Measurements from ENCODE around the gene FAM167B. TPM values are rescaled to one million over a fixed set of nuclear protein-coding genes. Genes with fewer than 3 reads are reported as not detected.

Gene FAM167B
- total and polyA plus RNA-seq, 10 donors = 0.54 to 2.7 (median 1.4) TPM; not detected in 1

DNA sequence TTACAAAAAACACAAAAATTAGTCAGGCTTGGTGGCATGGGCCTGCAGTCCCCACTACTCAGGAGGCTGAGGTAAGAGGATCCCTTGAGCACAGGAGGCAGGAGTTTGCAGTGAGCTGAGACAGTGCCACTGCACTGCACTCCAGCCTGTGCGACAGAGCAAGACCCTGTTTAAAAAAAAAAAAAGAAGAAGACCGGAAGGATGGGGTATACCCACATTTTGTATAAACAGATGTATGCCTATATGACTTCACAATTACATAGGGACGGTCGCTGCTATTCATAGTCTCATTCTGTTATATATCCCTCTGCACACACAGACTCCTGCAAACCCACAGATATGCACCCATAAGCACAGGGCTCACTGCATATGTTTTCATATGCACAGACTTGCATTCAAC lies 16.7 kb downstream of the FAM167B start:
- intact Hi-C loops (cut with DNase I; ENCODE audit: low total_unique reads) = no loop called here
- H3K27ac ChIP-seq = peak overlapping the region in 3 of 8 donors; percentile 30 to 73 (median 49)
- DNase-seq = no peak
- H3K4me3 ChIP-seq = peak overlapping the region in 1 of 8 donors; percentile 12
- WGBS, 5 donors = 52 to 73% (median 64%) methylated on average over 4 of the region's 4 CpGs
- H3K36me3 ChIP-seq = no peaks in the 10 kb centered on the region
- no peaks in the 10 kb centered on the region for H3K9me3 ChIP-seq
- no peaks in the 10 kb centered on the region for H3K27me3 ChIP-seq (replicated peaks in 1 of 7)
- TF ChIP-seq POLR2AphosphoS5 (IDR thresholded peaks at IDR 0.05) (no peak), POLR2A (IDR thresholded peaks at IDR 0.05) (no peak), CTCF (IDR thresholded peaks at IDR 0.05 in 8 of 11, conservative IDR thresholded peaks at IDR 0.05 in 3 of 11) (no peak)
- peaks cover 5 to 77% (median 41%) of the 10 kb centered on the region in 6 donors for H3K4me1 ChIP-seq

- H3K27me3 ChIP-seq (replicated peaks in 1 of 7) = no peaks in the 10 kb centered on the region
- DNase-seq = no peak
- no peak overlapping the region for H3K4me3 ChIP-seq
- no peaks in the 10 kb centered on the region for H3K36me3 ChIP-seq
- no peaks in the 10 kb centered on the region for H3K9me3 ChIP-seq
- intact Hi-C loops (cut with DNase I; ENCODE audit: low total_unique reads) = no loop called here
- WGBS, 5 donors = 91 to 98% (median 93%) methylated on average over 9 of the region's 9 CpGs
- TF ChIP-seq CTCF (IDR thresholded peaks at IDR 0.05 in 8 of 11, conservative IDR thresholded peaks at IDR 0.05 in 3 of 11) (no peak), POLR2AphosphoS5 (IDR thresholded peaks at IDR 0.05) (no peak), POLR2A (IDR thresholded peaks at IDR 0.05) (no peak)
- H3K4me1 ChIP-seq = peaks cover 5 to 66% (median 37%) of the 10 kb centered on the region in 6 donors
- peak overlapping the region in 2 of 8 donors; percentile 36 to 49 for H3K27ac ChIP-seq
Observed at GRCh38 chr1:32265846-32266245, 18.8 kb downstream of the FAM167B start.

GRCh38 chr1:32266921-32267591 lies 20.0 kb downstream of the FAM167B start:
- intact Hi-C loops (cut with DNase I; ENCODE audit: low total_unique reads) = no loop called here
- TF ChIP-seq POLR2AphosphoS5 (IDR thresholded peaks at IDR 0.05) (no peak), POLR2A (IDR thresholded peaks at IDR 0.05) (no peak), CTCF (IDR thresholded peaks at IDR 0.05 in 8 of 11, conservative IDR thresholded peaks at IDR 0.05 in 3 of 11) (no peak)
- Histone ChIP-seq H3K9me3 (no peaks in the 10 kb centered on the region), H3K36me3 (peaks cover 0 to 3% (median 0%) of the 10 kb centered on the region in 6 donors), H3K4me3 (no peak overlapping the region), H3K27ac (peak overlapping the region in 3 of 8 donors; percentile 7 to 74 (median 52)), H3K4me1 (peaks cover 5 to 73% (median 37%) of the 10 kb centered on the region in 6 donors), H3K27me3 (replicated peaks in 1 of 7) (no peaks in the 10 kb centered on the region)
- no peak for DNase-seq
- 53 to 68% (median 58%) methylated on average over 7 of the region's 7 CpGs for WGBS, 5 donors

DNA sequence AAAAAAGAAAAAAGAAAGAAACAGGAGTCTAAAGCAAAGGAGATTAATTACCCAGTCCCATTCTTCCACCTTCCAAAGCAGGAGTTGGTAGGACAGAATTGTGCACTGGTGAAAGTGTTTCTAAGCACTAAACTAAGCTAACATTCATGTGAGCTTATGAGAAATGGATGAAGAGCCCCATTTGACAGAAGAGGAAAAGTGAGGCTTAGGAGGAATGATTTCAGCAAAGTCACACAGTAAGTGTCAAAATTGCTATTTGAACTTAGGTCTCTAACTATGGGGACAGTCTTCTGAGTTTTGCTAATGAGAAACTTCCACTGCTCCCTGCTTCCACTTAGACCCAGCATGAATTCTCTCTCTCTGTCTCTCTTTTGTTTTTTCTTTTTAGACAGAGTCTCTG lies 22.7 kb downstream of the FAM167B start:
- TF ChIP-seq POLR2A (IDR thresholded peaks at IDR 0.05) (no peak), CTCF (IDR thresholded peaks at IDR 0.05 in 8 of 11, conservative IDR thresholded peaks at IDR 0.05 in 3 of 11) (no peak), POLR2AphosphoS5 (IDR thresholded peaks at IDR 0.05) (no peak)
- no peak overlapping the region for H3K4me3 ChIP-seq
- no peak overlapping the region for H3K27ac ChIP-seq
- H3K4me1 ChIP-seq = peaks cover 2 to 80% (median 33%) of the 10 kb centered on the region in 6 donors
- H3K27me3 ChIP-seq (replicated peaks in 1 of 7) = peaks cover 0 to 2% (median 0%) of the 10 kb centered on the region in 7 donors
- no peak for DNase-seq
- no peaks in the 10 kb centered on the region for H3K9me3 ChIP-seq
- intact Hi-C loops (cut with DNase I; ENCODE audit: low total_unique reads) = no loop called here
- peaks cover 0 to 7% (median 0%) of the 10 kb centered on the region in 6 donors for H3K36me3 ChIP-seq
